ENCODE measurements around the gene OOSP1. TPM values are rescaled to one million over a fixed set of nuclear protein-coding genes. Genes with fewer than 3 reads are reported as not detected.

OOSP1 gene
- total and polyA plus RNA-seq, 2 of the 8 experiments (the other 6 are each of a cell fraction or from before 2014, with no cell fraction given) = not detected

- TF ChIP-seq RNF2 (IDR thresholded peaks at IDR 0.05; ENCODE audit: borderline replicate concordance, low read depth, low read length, missing control alignments, poor library complexity, severe bottlenecking) (no peak), TAF7 (optimal IDR thresholded peaks at IDR 0.05; ENCODE audit: borderline replicate concordance, low read depth, low read length) (no peak), SIN3A (conservative IDR thresholded peaks at IDR 0.05 in 1 of 2, IDR thresholded peaks at IDR 0.05 in 1 of 2; ENCODE audit: low read depth in 1 of 2, low read length in 2 of 2) (no peak), EGR1 (IDR thresholded peaks at IDR 0.05; ENCODE audit: borderline replicate concordance, low read depth, low read length) (no peak), E2F6 (IDR thresholded peaks at IDR 0.05) (no peak), POLR2A (IDR thresholded peaks at IDR 0.05; ENCODE audit: control extremely low read depth in 1 of 2, low read depth in 2 of 2, low read length in 2 of 2) (no peak), CREB1 (IDR thresholded peaks at IDR 0.05) (no peak), EP300 (IDR thresholded peaks at IDR 0.05; ENCODE audit: borderline replicate concordance in 1 of 2, low read depth in 2 of 2, low read length in 2 of 2) (no peak), KDM5A (IDR thresholded peaks at IDR 0.05; ENCODE audit: low read length) (no peak)
Measured at GRCh38 chr11:59918480-59918879, 19.8 kb upstream of the OOSP1 start (continued).

Measured in H1 (cell line).